Measurements from ENCODE around the gene SEC14L1.

GRCh38 chr17:77128896-77129567, 11.7 kb upstream of the SEC14L1 start:
- no peak for TF ChIP-seq CTCF (IDR thresholded peaks at IDR 0.05; ENCODE audit: insufficient read depth, low read depth, low read length)
- no peak for TF ChIP-seq EZH2 (IDR thresholded peaks at IDR 0.05; ENCODE audit: insufficient read depth, low read length)
